ENCODE results near the gene DNAJB12.

DNAJB12 gene

GRCh38 chr10:72336259-72337038 lies 18.3 kb downstream of the DNAJB12 start:
- ChIA-PET CTCF (interaction anchor here (0.8 to 6.2 kb wide), 42 partner anchors 9 to 509 kb away, joined by 3 to 78 read pairs (median 6); partner anchors contain the start of genes ANAPC16, ASCC1, DDIT4 and DNAJB12), POLR2A (interaction anchor here (0.6 kb wide), 2 partner anchors 37 to 759 kb away, joined by 5 to 9 read pairs; no protein-coding TSS in a partner anchor)
- TF ChIP-seq CTCF (IDR thresholded peaks at IDR 0.05; ENCODE audit: control extremely low read depth, extremely low read depth, low read depth, missing control alignments), result no peak
- no peak for DNase-seq (ENCODE audit: extremely low spot score)

- ChIA-PET CTCF (interaction anchor here (0.9 to 6.2 kb wide), 17 partner anchors 10 to 439 kb away, joined by 3 to 78 read pairs (median 6); partner anchors contain the start of genes ANAPC16, ASCC1 and DDIT4), POLR2A (interaction anchor here (0.6 to 0.7 kb wide), 2 partner anchors 36 to 62 kb away, joined by 3 to 9 read pairs; partner anchors contain the start of gene DDIT4)
- peak; percentile 14 for TF ChIP-seq CTCF (IDR thresholded peaks at IDR 0.05; ENCODE audit: control extremely low read depth, extremely low read depth, low read depth, missing control alignments)
- DNase-seq (ENCODE audit: extremely low spot score), result peak; percentile 68
Measured at GRCh38 chr10:72335394-72336258, 19.1 kb downstream of the DNAJB12 start.

- CTCF ChIA-PET, result interaction anchor here (0.8 to 6.2 kb wide), 14 partner anchors 9 to 438 kb away, joined by 3 to 78 read pairs (median 4); partner anchors contain the start of genes ANAPC16, ASCC1 and DDIT4
- TF ChIP-seq CTCF (IDR thresholded peaks at IDR 0.05; ENCODE audit: control extremely low read depth, extremely low read depth, low read depth, missing control alignments), result peak; percentile 18
- POLR2A ChIA-PET, result interaction anchor here (0.7 to 1.5 kb wide), 3 partner anchors 14 to 61 kb away, joined by 3 to 5 read pairs (median 5); partner anchors contain the start of gene DDIT4
- peak; percentile 77 for DNase-seq (ENCODE audit: extremely low spot score)
Measured at GRCh38 chr10:72334825-72335393, 19.8 kb downstream of the DNAJB12 start.

GRCh38 chr10:72334196-72334824 lies 20.4 kb downstream of the DNAJB12 start:
- ChIA-PET CTCF (interaction anchor here (0.8 to 6.2 kb wide), 12 partner anchors 9 to 285 kb away, joined by 3 to 78 read pairs (median 5); partner anchors contain the start of genes ANAPC16, ASCC1 and DDIT4), POLR2A (interaction anchor here (1.0 to 1.5 kb wide), 2 partner anchors 13 to 37 kb away, joined by 5 read pairs; no protein-coding TSS in a partner anchor)
- no peak for TF ChIP-seq CTCF (IDR thresholded peaks at IDR 0.05; ENCODE audit: control extremely low read depth, extremely low read depth, low read depth, missing control alignments)
- no peak for DNase-seq (ENCODE audit: extremely low spot score)

GRCh38 chr10:72333112-72334015 lies 21.4 kb downstream of the DNAJB12 start:
- no peak for TF ChIP-seq CTCF (IDR thresholded peaks at IDR 0.05; ENCODE audit: control extremely low read depth, extremely low read depth, low read depth, missing control alignments)
- no peak for DNase-seq (ENCODE audit: extremely low spot score)
- CTCF ChIA-PET, result interaction anchor here (0.6 to 5.7 kb wide), 11 partner anchors 16 to 438 kb away, joined by 3 to 65 read pairs (median 5); partner anchors contain the start of genes ANAPC16, ASCC1 and DDIT4
- POLR2A ChIA-PET, result interaction anchor here (1.4 to 1.5 kb wide), 2 partner anchors 12 to 41 kb away, joined by 3 to 5 read pairs; no protein-coding TSS in a partner anchor

All from GM10248 (cell line).